ENCODE measurements around the gene ARHGEF40. TPM values are rescaled to one million over a fixed set of nuclear protein-coding genes. Genes with fewer than 3 reads are reported as not detected.

Gene ARHGEF40
- polyA plus RNA-seq, 4 donors = 2.2 to 26.1 (median 7.2) TPM

- DNase-seq (peak; percentile 72 to 90), FAIRE-seq (no peak)
- Histone ChIP-seq H3K9me3 (ENCODE audit: control insufficient read depth in 2 of 2, insufficient read depth in 1 of 2, low read depth in 1 of 2, low read length in 1 of 2) (no peaks in the 10 kb centered on the region), H3K4me1 (ENCODE audit: control insufficient read depth in 3 of 3, insufficient read depth in 2 of 3, low read depth in 1 of 3, low read length in 2 of 3) (peaks cover 0 to 29% (median 2%) of the 10 kb centered on the region in 3 donors), H3K27me3 (ENCODE audit: control insufficient read depth in 3 of 3, insufficient read depth in 3 of 3, low read length in 3 of 3) (no peaks in the 10 kb centered on the region), H3K27ac (ENCODE audit: low read depth in 1 of 3, low read length in 2 of 3) (no peak overlapping the region), H3K36me3 (ENCODE audit: control insufficient read depth in 3 of 3, insufficient read depth in 2 of 3, low read depth in 1 of 3, low read length in 3 of 3) (peaks cover 3 to 61% (median 6%) of the 10 kb centered on the region in 3 donors), H3K4me3 (ENCODE audit: low read depth in 1 of 3, low read length in 3 of 3) (no peak overlapping the region)
- WGBS, 3 donors = 39 to 43% (median 43%) methylated on average over 51 to 59 of the region's 59 CpGs
Measured at GRCh38 chr14:21092273-21093011, 22.3 kb downstream of the ARHGEF40 start.

- peaks cover 3 to 55% (median 6%) of the 10 kb centered on the region in 3 donors for H3K36me3 ChIP-seq (ENCODE audit: control insufficient read depth in 3 of 3, insufficient read depth in 2 of 3, low read depth in 1 of 3, low read length in 3 of 3)
- FAIRE-seq = no peak
- peaks cover 0 to 30% (median 2%) of the 10 kb centered on the region in 3 donors for H3K4me1 ChIP-seq (ENCODE audit: control insufficient read depth in 3 of 3, insufficient read depth in 2 of 3, low read depth in 1 of 3, low read length in 2 of 3)
- H3K27me3 ChIP-seq (ENCODE audit: control insufficient read depth in 3 of 3, insufficient read depth in 3 of 3, low read length in 3 of 3) = no peaks in the 10 kb centered on the region
- no peaks in the 10 kb centered on the region for H3K9me3 ChIP-seq (ENCODE audit: control insufficient read depth in 2 of 2, insufficient read depth in 1 of 2, low read depth in 1 of 2, low read length in 1 of 2)
- H3K27ac ChIP-seq (ENCODE audit: low read depth in 1 of 3, low read length in 2 of 3) = no peak overlapping the region
- 77 to 81% (median 80%) methylated on average over 36 of the region's 36 CpGs for WGBS, 3 donors
- no peak overlapping the region for H3K4me3 ChIP-seq (ENCODE audit: low read depth in 1 of 3, low read length in 3 of 3)
- DNase-seq = no peak
Measured at GRCh38 chr14:21093018-21093417, 22.9 kb downstream of the ARHGEF40 start.

DNA sequence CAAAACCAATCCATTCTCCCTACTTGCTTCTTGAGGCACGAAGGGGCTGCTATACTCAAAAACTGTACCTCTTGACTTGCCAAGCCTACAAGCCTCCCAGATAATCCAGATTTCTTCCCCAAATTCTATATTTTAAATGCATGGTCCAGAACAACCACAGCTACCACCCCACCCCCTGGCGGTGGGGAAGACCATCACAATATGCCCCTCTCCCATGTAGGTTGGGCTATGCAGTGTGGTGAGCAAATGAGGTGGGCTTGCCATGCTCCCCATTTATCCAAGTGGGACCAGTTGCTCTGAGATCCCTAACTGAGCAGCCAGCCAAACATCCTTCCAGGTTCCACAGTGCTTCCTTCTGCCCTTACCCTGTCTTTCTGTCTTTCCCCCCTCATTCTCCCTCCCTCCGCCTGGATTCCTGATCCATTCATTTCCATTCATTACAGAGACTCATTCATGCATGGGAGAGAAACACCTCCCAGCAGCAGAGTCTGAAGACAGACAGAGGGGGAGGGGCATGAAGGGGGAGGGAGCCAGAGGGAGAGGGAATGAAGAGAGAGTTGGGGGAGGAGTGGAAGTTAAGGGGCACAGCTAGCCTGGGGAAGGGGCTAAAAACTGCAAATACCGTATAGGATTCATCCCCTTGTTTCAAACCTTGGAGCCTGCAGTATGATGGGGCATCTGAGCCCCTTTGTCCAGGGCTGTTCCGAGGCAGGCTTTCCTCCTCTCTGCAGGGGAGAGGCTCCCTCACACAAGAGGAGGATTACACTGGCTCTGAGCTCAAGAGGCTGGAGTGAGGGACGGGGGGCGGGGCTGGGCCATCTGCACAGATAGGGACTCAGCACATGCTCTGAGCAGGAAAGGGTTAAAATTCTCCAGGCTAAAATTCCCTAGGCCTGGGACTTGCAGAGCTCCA lies 23.9 kb downstream of the ARHGEF40 start:
- no peak overlapping the region for H3K4me3 ChIP-seq (ENCODE audit: low read depth in 1 of 3, low read length in 3 of 3)
- H3K36me3 ChIP-seq (ENCODE audit: control insufficient read depth in 3 of 3, insufficient read depth in 2 of 3, low read depth in 1 of 3, low read length in 3 of 3) = peaks cover 3 to 45% (median 4%) of the 10 kb centered on the region in 3 donors
- H3K27me3 ChIP-seq (ENCODE audit: control insufficient read depth in 3 of 3, insufficient read depth in 3 of 3, low read length in 3 of 3) = no peaks in the 10 kb centered on the region
- peak overlapping the region in 1 of 3 donors; percentile 30 for H3K27ac ChIP-seq (ENCODE audit: low read depth in 1 of 3, low read length in 2 of 3)
- FAIRE-seq = no peak
- WGBS, 3 donors = 55 to 56% (median 55%) methylated on average over 7 of the region's 7 CpGs
- H3K4me1 ChIP-seq (ENCODE audit: control insufficient read depth in 3 of 3, insufficient read depth in 2 of 3, low read depth in 1 of 3, low read length in 2 of 3) = peaks cover 0 to 30% (median 2%) of the 10 kb centered on the region in 3 donors
- peak in 1 of 2 donors; percentile 51 for DNase-seq
- H3K9me3 ChIP-seq (ENCODE audit: control insufficient read depth in 2 of 2, insufficient read depth in 1 of 2, low read depth in 1 of 2, low read length in 1 of 2) = no peaks in the 10 kb centered on the region

GRCh38 chr14:21095430-21096205 lies 25.5 kb downstream of the ARHGEF40 start:
- FAIRE-seq (no peak), DNase-seq (no peak)
- Histone ChIP-seq H3K27me3 (ENCODE audit: control insufficient read depth in 3 of 3, insufficient read depth in 3 of 3, low read length in 3 of 3) (no peaks in the 10 kb centered on the region), H3K27ac (ENCODE audit: low read depth in 1 of 3, low read length in 2 of 3) (peak overlapping the region in 2 of 3 donors; percentile 72 to 88), H3K9me3 (ENCODE audit: control insufficient read depth in 2 of 2, insufficient read depth in 1 of 2, low read depth in 1 of 2, low read length in 1 of 2) (no peaks in the 10 kb centered on the region), H3K36me3 (ENCODE audit: control insufficient read depth in 3 of 3, insufficient read depth in 2 of 3, low read depth in 1 of 3, low read length in 3 of 3) (peaks cover 2 to 31% (median 3%) of the 10 kb centered on the region in 3 donors), H3K4me1 (ENCODE audit: control insufficient read depth in 3 of 3, insufficient read depth in 2 of 3, low read depth in 1 of 3, low read length in 2 of 3) (peaks cover 0 to 46% (median 2%) of the 10 kb centered on the region in 3 donors), H3K4me3 (ENCODE audit: low read depth in 1 of 3, low read length in 3 of 3) (no peak overlapping the region)
- 62 to 67% (median 67%) methylated on average over 6 of the region's 6 CpGs for WGBS, 3 donors

DNA sequence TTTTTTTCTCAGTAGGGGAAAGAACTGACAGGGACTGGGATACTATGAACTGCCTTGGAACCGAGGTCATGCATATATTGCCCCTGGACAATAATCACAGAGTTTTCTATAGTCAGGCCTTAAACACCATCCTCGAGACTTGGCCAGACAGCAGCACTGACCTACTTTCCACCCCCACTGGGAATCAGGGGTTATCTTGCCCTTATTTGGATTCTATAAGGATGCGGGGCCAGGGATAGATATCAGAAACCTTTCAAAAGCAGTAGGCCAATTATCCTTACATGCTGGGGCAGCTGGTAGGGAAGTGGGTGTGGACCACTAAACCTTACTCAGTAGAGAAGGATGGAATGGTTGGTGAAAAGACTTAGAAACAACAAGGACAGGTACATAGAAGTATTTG lies 26.3 kb downstream of the ARHGEF40 start:
- Histone ChIP-seq H3K27me3 (ENCODE audit: control insufficient read depth in 3 of 3, insufficient read depth in 3 of 3, low read length in 3 of 3) (no peaks in the 10 kb centered on the region), H3K27ac (ENCODE audit: low read depth in 1 of 3, low read length in 2 of 3) (peak overlapping the region; percentile 71 to 88 (median 72)), H3K36me3 (ENCODE audit: control insufficient read depth in 3 of 3, insufficient read depth in 2 of 3, low read depth in 1 of 3, low read length in 3 of 3) (peaks cover 2 to 23% (median 3%) of the 10 kb centered on the region in 3 donors), H3K4me1 (ENCODE audit: control insufficient read depth in 3 of 3, insufficient read depth in 2 of 3, low read depth in 1 of 3, low read length in 2 of 3) (peaks cover 0 to 53% (median 2%) of the 10 kb centered on the region in 3 donors), H3K4me3 (ENCODE audit: low read depth in 1 of 3, low read length in 3 of 3) (no peak overlapping the region), H3K9me3 (ENCODE audit: control insufficient read depth in 2 of 2, insufficient read depth in 1 of 2, low read depth in 1 of 2, low read length in 1 of 2) (no peaks in the 10 kb centered on the region)
- FAIRE-seq (no peak), DNase-seq (no peak)
- 51 to 65% (median 61%) methylated on average over 3 of the region's 3 CpGs for WGBS, 3 donors

- H3K4me3 ChIP-seq (ENCODE audit: low read depth in 1 of 3, low read length in 3 of 3) = peak overlapping the region in 2 of 3 donors; percentile 50 to 84
- no peak for FAIRE-seq
Measured at GRCh38 chr14:21096978-21097635, 27.0 kb downstream of the ARHGEF40 start.

DNA sequence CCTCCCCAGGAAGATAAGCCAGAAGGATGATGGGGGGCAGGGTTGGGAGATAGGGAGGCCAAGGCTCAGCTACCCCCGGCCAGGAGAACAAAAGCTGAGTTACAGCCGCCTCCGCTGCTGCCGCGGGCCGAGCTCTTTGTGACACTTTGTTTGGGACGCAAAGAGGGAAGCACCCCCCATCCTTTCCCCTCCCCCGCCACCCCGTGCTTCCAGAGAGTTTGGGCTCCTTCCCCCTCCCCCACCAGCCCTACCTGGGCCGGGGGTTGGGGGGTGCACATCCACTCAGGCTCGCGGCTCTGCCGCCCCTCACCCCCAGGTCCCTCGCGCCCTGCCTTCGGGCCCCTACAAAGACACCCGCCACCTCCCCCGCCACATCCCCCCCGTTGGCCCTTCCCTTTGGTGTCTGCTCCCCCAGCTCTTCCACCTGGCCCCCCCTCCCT lies 27.6 kb downstream of the ARHGEF40 start:
- DNase-seq = peak in 1 of 2 donors; percentile 65
- H3K4me3 ChIP-seq (ENCODE audit: low read depth in 1 of 3, low read length in 3 of 3) = peak overlapping the region; percentile 43 to 84 (median 50)
- H3K27me3 ChIP-seq (ENCODE audit: control insufficient read depth in 3 of 3, insufficient read depth in 3 of 3, low read length in 3 of 3) = no peaks in the 10 kb centered on the region
- H3K36me3 ChIP-seq (ENCODE audit: control insufficient read depth in 3 of 3, insufficient read depth in 2 of 3, low read depth in 1 of 3, low read length in 3 of 3) = peaks cover 0 to 11% (median 1%) of the 10 kb centered on the region in 3 donors
- 4 to 8% (median 5%) methylated on average over 9 to 19 of the region's 19 CpGs for WGBS, 3 donors
- H3K9me3 ChIP-seq (ENCODE audit: control insufficient read depth in 2 of 2, insufficient read depth in 1 of 2, low read depth in 1 of 2, low read length in 1 of 2) = no peaks in the 10 kb centered on the region
- peak overlapping the region; percentile 71 to 88 (median 72) for H3K27ac ChIP-seq (ENCODE audit: low read depth in 1 of 3, low read length in 2 of 3)
- no peak for FAIRE-seq
- peaks cover 0 to 62% (median 0%) of the 10 kb centered on the region in 3 donors for H3K4me1 ChIP-seq (ENCODE audit: control insufficient read depth in 3 of 3, insufficient read depth in 2 of 3, low read depth in 1 of 3, low read length in 2 of 3)

More at GRCh38 chr14:21096978-21097635, 27.0 kb downstream of the ARHGEF40 start:
- Histone ChIP-seq H3K27ac (ENCODE audit: low read depth in 1 of 3, low read length in 2 of 3) (peak overlapping the region; percentile 71 to 88 (median 72)), H3K4me1 (ENCODE audit: control insufficient read depth in 3 of 3, insufficient read depth in 2 of 3, low read depth in 1 of 3, low read length in 2 of 3) (peaks cover 0 to 59% (median 2%) of the 10 kb centered on the region in 3 donors), H3K36me3 (ENCODE audit: control insufficient read depth in 3 of 3, insufficient read depth in 2 of 3, low read depth in 1 of 3, low read length in 3 of 3) (peaks cover 2 to 16% (median 2%) of the 10 kb centered on the region in 3 donors), H3K9me3 (ENCODE audit: control insufficient read depth in 2 of 2, insufficient read depth in 1 of 2, low read depth in 1 of 2, low read length in 1 of 2) (no peaks in the 10 kb centered on the region), H3K27me3 (ENCODE audit: control insufficient read depth in 3 of 3, insufficient read depth in 3 of 3, low read length in 3 of 3) (no peaks in the 10 kb centered on the region)
- peak; percentile 52 to 65 for DNase-seq
- 15 to 41% (median 29%) methylated on average over 10 of the region's 10 CpGs for WGBS, 3 donors
